ENCODE data around the gene POLR3C. TPM values are rescaled to one million over a fixed set of nuclear protein-coding genes. Genes with fewer than 3 reads are reported as not detected.
"Not testable (repeated sequence)": the region's sequence is repeated elsewhere in the genome, so short reads cannot be mapped to it uniquely, and the experiment has no call there.

Gene POLR3C
- total RNA-seq (2014; rRNA removed; shearing (Covaris generic)) = 51.1 and 56.4 TPM in 2 replicates
- polyA plus RNA-seq (2015; cell fraction: cytosol; rRNA removed) = 37.1 and 37.8 TPM in 2 replicates
- polyA plus RNA-seq (2015; cell fraction: nucleus; rRNA removed) = 50.5 and 52.2 TPM in 2 replicates

- peak; percentile 93 for DNase-seq (ENCODE audit: low read depth)
These were observed at the start of gene POLR3C, which contains the start of gene RNF115 for GRCh38 chr1:145823565-145824498. TSS of gene POLR3C (plus strand) at chr1:145824200. CDS start at chr1:145825777, 1,577 bp downstream. TSS of gene RNF115 (minus strand) at chr1:145824095. CDS start at chr1:145823873, 222 bp downstream.

GRCh38 chr1:145777357-145778145 lies 46.4 kb upstream of the POLR3C start:
- DNase-seq (ENCODE audit: low read depth) = no peak

GRCh38 chr1:145778146-145778540 lies 45.9 kb upstream of the POLR3C start:
- no peak for DNase-seq (ENCODE audit: low read depth)

GRCh38 chr1:145782272-145783099 lies 41.5 kb upstream of the POLR3C start:
- peak; percentile 91 for DNase-seq (ENCODE audit: low read depth)

GRCh38 chr1:145784409-145784808 lies 39.6 kb upstream of the POLR3C start:
- no peak for DNase-seq (ENCODE audit: low read depth)

- DNase-seq (ENCODE audit: low read depth) = no peak
These were observed 38.5 kb upstream of the POLR3C start for GRCh38 chr1:145785547-145785946.

GRCh38 chr1:145786271-145786670 lies 37.7 kb upstream of the POLR3C start:
- no peak for DNase-seq (ENCODE audit: low read depth)

GRCh38 chr1:145788580-145788979 lies 35.4 kb upstream of the POLR3C start:
- no peak for DNase-seq (ENCODE audit: low read depth)

- not testable (repeated sequence) for DNase-seq (ENCODE audit: low read depth)
These were observed 32.1 kb upstream of the POLR3C start for GRCh38 chr1:145791860-145792259.

- DNase-seq (ENCODE audit: low read depth) = no peak
These were observed 31.5 kb upstream of the POLR3C start for GRCh38 chr1:145792484-145792883.

GRCh38 chr1:145795257-145795881 lies 28.6 kb upstream of the POLR3C start:
- DNase-seq (ENCODE audit: low read depth) = no peak

- no peak for DNase-seq (ENCODE audit: low read depth)
These were observed 27.2 kb upstream of the POLR3C start for GRCh38 chr1:145796753-145797152.

- DNase-seq (ENCODE audit: low read depth) = no peak
These were observed 24.2 kb upstream of the POLR3C start for GRCh38 chr1:145799806-145800205.

- DNase-seq (ENCODE audit: low read depth) = no peak
These were observed 19.6 kb upstream of the POLR3C start for GRCh38 chr1:145804235-145805045.

GRCh38 chr1:145805057-145805456 lies 18.9 kb upstream of the POLR3C start:
- DNase-seq (ENCODE audit: low read depth) = no peak

GRCh38 chr1:145806408-145806807 lies 17.6 kb upstream of the POLR3C start:
- no peak for DNase-seq (ENCODE audit: low read depth)

- no peak for DNase-seq (ENCODE audit: low read depth)
These were observed 17.2 kb upstream of the POLR3C start for GRCh38 chr1:145806844-145807243.

GRCh38 chr1:145812977-145813810 lies 10.8 kb upstream of the POLR3C start:
- not testable (repeated sequence) for DNase-seq (ENCODE audit: low read depth)

- DNase-seq (ENCODE audit: low read depth) = peak; percentile 78
These were observed 5.9 kb upstream of the POLR3C start for GRCh38 chr1:145818095-145818494.

All from HT1080 (cell line).